ENCODE data around the gene SCO2. TPM values are rescaled to one million over a fixed set of nuclear protein-coding genes. Genes with fewer than 3 reads are reported as not detected.

Gene SCO2
- total and polyA plus RNA-seq, 2 of the 13 experiments (the other 11 are each of a cell fraction or from before 2014, with no cell fraction given), result 0.32 to 3.7 TPM

DNA sequence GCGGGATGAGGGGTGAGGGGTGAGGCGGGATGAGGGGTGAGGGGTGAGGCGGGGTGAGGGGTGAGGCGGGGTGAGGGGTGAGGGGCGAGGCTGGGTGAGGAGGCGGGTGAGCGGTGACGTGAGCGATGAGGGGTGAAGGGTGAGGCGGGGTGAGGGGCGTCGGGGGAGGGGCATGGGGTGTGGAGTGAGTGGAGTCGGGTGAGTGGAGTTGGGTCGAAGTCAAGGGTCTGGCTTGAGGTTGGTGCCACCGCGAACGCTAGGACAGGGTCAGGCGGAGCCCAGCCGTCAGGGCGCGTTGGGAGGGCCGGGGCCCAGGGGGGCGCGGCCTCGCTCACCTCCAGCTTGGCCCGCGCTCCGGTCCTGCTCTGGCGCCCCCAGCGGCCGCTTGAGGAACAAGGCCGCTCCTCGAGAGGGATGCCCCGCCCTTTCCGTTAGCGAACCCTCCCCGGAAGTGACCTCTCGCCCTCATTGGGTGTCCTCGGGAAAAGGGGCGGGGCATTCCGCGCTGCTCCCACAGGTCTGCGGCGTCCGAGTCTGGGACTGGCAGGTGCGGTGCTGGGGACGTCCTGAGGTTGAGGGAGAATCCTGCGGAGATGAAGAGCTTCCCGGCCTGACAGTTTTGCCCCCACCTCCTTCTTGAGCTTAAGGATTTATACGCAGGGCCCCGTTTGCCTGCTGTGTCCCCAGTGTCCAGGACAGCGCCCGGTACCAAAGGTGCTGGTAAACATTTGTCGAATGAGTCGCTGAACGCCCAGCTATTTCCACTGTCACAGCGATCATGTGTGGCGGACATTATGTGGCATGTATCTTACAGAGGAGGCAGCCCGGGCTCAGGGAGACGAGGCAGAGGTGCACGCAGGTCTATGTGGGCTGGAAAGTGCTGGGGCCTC lies 37.4 kb upstream of the SCO2 start, which contains the start of gene SYCE3 (continued):
- TF ChIP-seq, protein P1, sequence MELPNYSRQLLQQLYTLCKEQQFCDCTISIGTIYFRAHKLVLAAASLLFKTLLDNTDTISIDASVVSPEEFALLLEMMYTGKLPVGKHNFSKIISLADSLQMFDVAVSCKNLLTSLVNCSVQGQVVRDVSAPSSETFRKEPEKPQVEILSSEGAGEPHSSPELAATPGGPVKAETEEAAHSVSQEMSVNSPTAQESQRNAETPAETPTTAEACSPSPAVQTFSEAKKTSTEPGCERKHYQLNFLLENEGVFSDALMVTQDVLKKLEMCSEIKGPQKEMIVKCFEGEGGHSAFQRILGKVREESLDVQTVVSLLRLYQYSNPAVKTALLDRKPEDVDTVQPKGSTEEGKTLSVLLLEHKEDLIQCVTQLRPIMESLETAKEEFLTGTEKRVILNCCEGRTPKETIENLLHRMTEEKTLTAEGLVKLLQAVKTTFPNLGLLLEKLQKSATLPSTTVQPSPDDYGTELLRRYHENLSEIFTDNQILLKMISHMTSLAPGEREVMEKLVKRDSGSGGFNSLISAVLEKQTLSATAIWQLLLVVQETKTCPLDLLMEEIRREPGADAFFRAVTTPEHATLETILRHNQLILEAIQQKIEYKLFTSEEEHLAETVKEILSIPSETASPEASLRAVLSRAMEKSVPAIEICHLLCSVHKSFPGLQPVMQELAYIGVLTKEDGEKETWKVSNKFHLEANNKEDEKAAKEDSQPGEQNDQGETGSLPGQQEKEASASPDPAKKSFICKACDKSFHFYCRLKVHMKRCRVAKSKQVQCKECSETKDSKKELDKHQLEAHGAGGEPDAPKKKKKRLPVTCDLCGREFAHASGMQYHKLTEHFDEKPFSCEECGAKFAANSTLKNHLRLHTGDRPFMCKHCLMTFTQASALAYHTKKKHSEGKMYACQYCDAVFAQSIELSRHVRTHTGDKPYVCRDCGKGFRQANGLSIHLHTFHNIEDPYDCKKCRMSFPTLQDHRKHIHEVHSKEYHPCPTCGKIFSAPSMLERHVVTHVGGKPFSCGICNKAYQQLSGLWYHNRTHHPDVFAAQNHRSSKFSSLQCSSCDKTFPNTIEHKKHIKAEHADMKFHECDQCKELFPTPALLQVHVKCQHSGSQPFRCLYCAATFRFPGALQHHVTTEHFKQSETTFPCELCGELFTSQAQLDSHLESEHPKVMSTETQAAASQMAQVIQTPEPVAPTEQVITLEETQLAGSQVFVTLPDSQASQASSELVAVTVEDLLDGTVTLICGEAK (IDR thresholded peaks at IDR 0.05), result no peak
- TF ChIP-seq, protein P1 (CRISPR knock-in tag; IDR thresholded peaks at IDR 0.05), result 0 out of 2 replicates have a peak, but pooled peaks have one; percentile 35
- TF ChIP-seq NR2F6 (IDR thresholded peaks at IDR 0.05) (no peak), NR2F6 (CRISPR knock-in tag; IDR thresholded peaks at IDR 0.05) (peak; percentile 71), ZNF251 (CRISPR knock-in tag; IDR thresholded peaks at IDR 0.05) (no peak), MBNL3 (CRISPR knock-in tag; conservative IDR thresholded peaks at IDR 0.05) (no peak), SALL2 (CRISPR knock-in tag; IDR thresholded peaks at IDR 0.05) (no peak), GATA4 (IDR thresholded peaks at IDR 0.05; ENCODE audit: borderline replicate concordance, low read depth) (no peak), TBL1XR1 (IDR thresholded peaks at IDR 0.05; ENCODE audit: borderline replicate concordance, low read length, partially characterized antibody) (no peak), ZNF577 (CRISPR knock-in tag; IDR thresholded peaks at IDR 0.05; ENCODE audit: borderline replicate concordance, low read depth) (no peak), ZNF431 (CRISPR knock-in tag; IDR thresholded peaks at IDR 0.05; ENCODE audit: borderline replicate concordance, low read depth) (no peak), ZNF616 (CRISPR knock-in tag; IDR thresholded peaks at IDR 0.05; ENCODE audit: low read depth) (no peak), ZFP82 (CRISPR knock-in tag; IDR thresholded peaks at IDR 0.05; ENCODE audit: borderline replicate concordance) (no peak), HMG20B (CRISPR knock-in tag; conservative IDR thresholded peaks at IDR 0.05) (no peak), JUN (CRISPR knock-in tag; IDR thresholded peaks at IDR 0.05) (no peak), DR1 (CRISPR knock-in tag; IDR thresholded peaks at IDR 0.05) (peak; percentile 52; the same call in 1 of the 2 replicates), SPEN (CRISPR knock-in tag; IDR thresholded peaks at IDR 0.05; ENCODE audit: low read depth) (peak; percentile 88)
- TF ChIP-seq, protein P2, sequence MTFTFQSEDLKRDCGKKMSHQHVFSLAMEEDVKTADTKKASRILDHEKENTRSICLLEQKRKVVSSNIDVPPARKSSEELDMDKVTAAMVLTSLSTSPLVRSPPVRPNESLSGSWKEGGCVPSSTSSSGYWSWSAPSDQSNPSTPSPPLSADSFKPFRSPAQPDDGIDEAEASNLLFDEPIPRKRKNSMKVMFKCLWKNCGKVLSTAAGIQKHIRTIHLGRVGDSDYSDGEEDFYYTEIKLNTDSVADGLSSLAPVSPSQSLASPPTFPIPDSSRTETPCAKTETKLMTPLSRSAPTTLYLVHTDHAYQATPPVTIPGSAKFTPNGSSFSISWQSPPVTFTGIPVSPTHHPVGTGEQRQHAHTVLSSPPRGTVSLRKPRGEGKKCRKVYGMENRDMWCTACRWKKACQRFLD (CRISPR knock-in tag; IDR thresholded peaks at IDR 0.05; ENCODE audit: borderline replicate concordance), result 0 out of 2 replicates have a peak, but pooled peaks have one; percentile 43
- TF ChIP-seq, protein P3, sequence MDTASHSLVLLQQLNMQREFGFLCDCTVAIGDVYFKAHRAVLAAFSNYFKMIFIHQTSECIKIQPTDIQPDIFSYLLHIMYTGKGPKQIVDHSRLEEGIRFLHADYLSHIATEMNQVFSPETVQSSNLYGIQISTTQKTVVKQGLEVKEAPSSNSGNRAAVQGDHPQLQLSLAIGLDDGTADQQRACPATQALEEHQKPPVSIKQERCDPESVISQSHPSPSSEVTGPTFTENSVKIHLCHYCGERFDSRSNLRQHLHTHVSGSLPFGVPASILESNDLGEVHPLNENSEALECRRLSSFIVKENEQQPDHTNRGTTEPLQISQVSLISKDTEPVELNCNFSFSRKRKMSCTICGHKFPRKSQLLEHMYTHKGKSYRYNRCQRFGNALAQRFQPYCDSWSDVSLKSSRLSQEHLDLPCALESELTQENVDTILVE (CRISPR knock-in tag; IDR thresholded peaks at IDR 0.05), result peak; percentile 43; the same call in 1 of the 2 replicates

Data from HepG2 (cell line).